ENCODE measurements around the gene GDAP2.

The GDAP2 gene

GRCh38 chr1:117820694-117821381 lies 108.6 kb downstream of the GDAP2 start:
- Mint-ChIP-seq H3K36me3 (ENCODE audit: low read depth) (no peaks in the 10 kb centered on the region), H3K27me3 (ENCODE audit: low read depth) (peaks cover 6% of the 10 kb centered on the region), H3K4me3 (no peak overlapping the region), H3K27ac (no peak overlapping the region), H3K9me3 (peaks cover 17% of the 10 kb centered on the region), H3K4me1 (ENCODE audit: low read depth) (no peaks in the 10 kb centered on the region)

- Mint-ChIP-seq H3K27ac (no peak overlapping the region), H3K4me3 (no peak overlapping the region), H3K36me3 (ENCODE audit: low read depth) (no peaks in the 10 kb centered on the region), H3K27me3 (ENCODE audit: low read depth) (peaks cover 6% of the 10 kb centered on the region), H3K9me3 (peaks cover 17% of the 10 kb centered on the region), H3K4me1 (ENCODE audit: low read depth) (no peaks in the 10 kb centered on the region)
Observed at GRCh38 chr1:117820096-117820495, 109.3 kb downstream of the GDAP2 start.

GRCh38 chr1:117819301-117819700 lies 110.1 kb downstream of the GDAP2 start:
- Mint-ChIP-seq H3K27ac (no peak overlapping the region), H3K9me3 (peaks cover 15% of the 10 kb centered on the region), H3K4me3 (no peak overlapping the region), H3K4me1 (ENCODE audit: low read depth) (no peaks in the 10 kb centered on the region), H3K36me3 (ENCODE audit: low read depth) (no peaks in the 10 kb centered on the region), H3K27me3 (ENCODE audit: low read depth) (peaks cover 6% of the 10 kb centered on the region)

- H3K4me1 Mint-ChIP-seq (ENCODE audit: low read depth), result no peaks in the 10 kb centered on the region
- peaks cover 6% of the 10 kb centered on the region for H3K27me3 Mint-ChIP-seq (ENCODE audit: low read depth)
- no peaks in the 10 kb centered on the region for H3K36me3 Mint-ChIP-seq (ENCODE audit: low read depth)
- H3K9me3 Mint-ChIP-seq, result peaks cover 12% of the 10 kb centered on the region
- no peak overlapping the region for H3K4me3 Mint-ChIP-seq
- no peak overlapping the region for H3K27ac Mint-ChIP-seq
Observed at GRCh38 chr1:117818456-117818855, 111.0 kb downstream of the GDAP2 start.

GRCh38 chr1:117817629-117818028 lies 111.8 kb downstream of the GDAP2 start:
- Mint-ChIP-seq H3K27me3 (ENCODE audit: low read depth) (no peaks in the 10 kb centered on the region), H3K9me3 (peaks cover 12% of the 10 kb centered on the region), H3K36me3 (ENCODE audit: low read depth) (no peaks in the 10 kb centered on the region), H3K4me1 (ENCODE audit: low read depth) (no peaks in the 10 kb centered on the region), H3K27ac (no peak overlapping the region), H3K4me3 (no peak overlapping the region)

- H3K27me3 Mint-ChIP-seq (ENCODE audit: low read depth), result no peaks in the 10 kb centered on the region
- H3K36me3 Mint-ChIP-seq (ENCODE audit: low read depth), result no peaks in the 10 kb centered on the region
- no peak overlapping the region for H3K4me3 Mint-ChIP-seq
- H3K27ac Mint-ChIP-seq, result no peak overlapping the region
- no peaks in the 10 kb centered on the region for H3K4me1 Mint-ChIP-seq (ENCODE audit: low read depth)
- no peaks in the 10 kb centered on the region for H3K9me3 Mint-ChIP-seq
Observed at GRCh38 chr1:117815926-117816325, 113.5 kb downstream of the GDAP2 start.

- Mint-ChIP-seq H3K36me3 (ENCODE audit: low read depth) (no peaks in the 10 kb centered on the region), H3K4me3 (no peak overlapping the region), H3K9me3 (no peaks in the 10 kb centered on the region), H3K27me3 (ENCODE audit: low read depth) (no peaks in the 10 kb centered on the region), H3K27ac (no peak overlapping the region), H3K4me1 (ENCODE audit: low read depth) (peaks cover 1% of the 10 kb centered on the region)
Observed at GRCh38 chr1:117814856-117815797, 114.3 kb downstream of the GDAP2 start.

All from T-helper 1 cell treated with Interleukin-12 subunit alpha and Interleukin-12 subunit beta and Interleukin-4 antibody, amounts not matched to agents 30 μg/mL and 1 μg/mL, for 36 hours (primary cell).